ENCODE data around the gene WDFY4. TPM values are rescaled to one million over a fixed set of nuclear protein-coding genes. Genes with fewer than 3 reads are reported as not detected.

The WDFY4 gene
- total RNA-seq, 1 donor from 2014 or later = 0.94 TPM

DNA sequence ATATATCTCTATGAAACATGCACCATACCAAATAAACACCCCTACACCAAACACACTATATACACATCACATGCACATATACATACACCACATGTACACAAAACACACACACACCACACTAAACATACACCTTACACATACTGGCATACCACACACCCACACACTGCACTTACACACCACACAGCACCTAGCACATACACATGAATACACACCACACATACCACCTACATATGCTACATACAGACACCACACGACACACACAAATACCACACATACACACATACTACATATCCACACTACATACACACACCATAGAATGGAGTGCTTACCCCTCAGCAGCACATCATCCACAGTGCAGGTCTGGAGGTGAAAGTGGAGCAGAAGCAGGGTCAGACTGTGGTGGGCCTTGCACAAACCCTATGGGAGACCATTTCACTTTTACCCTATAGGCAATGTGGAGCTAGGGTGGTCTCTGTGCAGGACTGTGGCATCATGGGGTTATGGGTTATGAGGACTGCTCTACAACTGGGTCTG is 64.6 kb downstream of the WDFY4 start:
- DNase-seq = no peak

DNA sequence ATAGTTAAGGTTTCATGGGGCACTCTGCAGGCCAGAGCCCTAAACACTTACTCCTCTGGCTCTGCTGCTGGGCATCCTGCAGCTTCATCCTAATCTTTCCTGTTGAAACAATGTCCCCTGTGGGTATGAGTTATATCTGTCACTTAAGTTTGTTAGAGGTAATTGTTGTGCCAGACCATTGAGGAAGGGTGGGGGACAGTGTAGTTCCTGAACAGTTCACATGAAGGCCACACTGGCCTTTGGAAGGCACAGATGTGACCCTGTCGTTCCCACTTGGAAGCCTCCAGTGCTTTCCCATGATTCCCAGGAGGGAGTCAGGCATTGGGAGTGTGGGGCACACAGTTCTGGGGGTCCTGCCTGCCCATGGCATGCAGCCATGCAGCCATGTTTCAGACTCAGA is 65.3 kb downstream of the WDFY4 start:
- DNase-seq = no peak

DNA sequence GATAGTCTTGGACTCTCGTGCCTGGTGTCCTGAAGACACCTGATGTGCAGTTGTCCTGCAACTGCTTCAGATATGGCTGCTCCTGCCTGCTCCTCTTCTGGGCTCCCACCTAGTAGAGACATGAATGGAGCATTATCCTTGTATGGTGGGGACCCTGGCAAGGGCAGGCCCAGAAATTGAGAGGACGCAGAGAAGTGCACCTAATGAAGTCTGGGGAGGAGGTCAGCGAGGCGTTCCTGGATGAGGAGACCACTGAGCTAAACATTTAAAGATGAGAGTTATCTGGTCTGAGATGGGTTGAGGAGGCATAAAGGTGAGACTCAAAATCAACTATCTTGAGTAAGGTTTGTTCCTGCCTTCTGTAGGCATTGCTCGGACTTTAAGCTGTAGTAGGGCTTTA is 66.3 kb downstream of the WDFY4 start:
- no peak for DNase-seq

DNA sequence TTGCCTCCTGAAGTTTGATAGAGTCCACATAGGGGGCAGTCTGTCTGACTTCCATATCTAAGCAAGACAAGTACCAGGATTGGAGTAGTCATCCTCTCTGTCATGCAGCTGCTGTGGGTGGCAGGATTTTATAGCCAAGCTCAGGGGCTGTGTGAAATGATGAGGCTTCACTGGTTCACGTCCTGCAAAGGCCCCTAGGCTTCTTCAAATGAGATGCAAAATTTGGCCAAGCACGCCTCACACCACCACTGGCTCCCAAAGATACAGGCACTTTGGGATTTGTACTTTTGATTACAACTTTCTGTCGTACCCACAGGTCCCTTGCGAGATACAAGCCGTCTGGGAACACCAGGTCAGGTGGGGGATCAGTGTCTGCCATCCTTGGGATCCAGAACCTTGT is 67.1 kb downstream of the WDFY4 start:
- DNase-seq = no peak

DNA sequence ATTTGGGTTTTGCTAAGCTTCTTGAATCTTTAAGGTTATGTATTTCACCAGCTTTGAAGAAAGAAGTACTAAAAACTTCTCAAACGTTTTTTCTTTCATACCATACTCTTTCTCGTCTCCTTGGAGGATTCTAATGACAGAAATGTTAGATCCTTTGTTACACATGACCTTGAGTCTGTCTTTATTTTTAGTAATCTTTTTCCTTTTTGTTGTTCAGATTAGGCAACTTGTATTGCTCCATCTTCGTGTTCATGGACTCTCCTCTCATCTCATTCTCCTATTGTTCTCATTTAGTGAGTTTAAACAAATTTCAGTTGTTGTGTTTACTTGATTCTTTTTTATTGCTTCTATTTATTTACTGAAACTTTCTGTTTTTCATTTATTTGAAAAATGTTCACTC is 73.7 kb downstream of the WDFY4 start:
- no peak for DNase-seq

DNA sequence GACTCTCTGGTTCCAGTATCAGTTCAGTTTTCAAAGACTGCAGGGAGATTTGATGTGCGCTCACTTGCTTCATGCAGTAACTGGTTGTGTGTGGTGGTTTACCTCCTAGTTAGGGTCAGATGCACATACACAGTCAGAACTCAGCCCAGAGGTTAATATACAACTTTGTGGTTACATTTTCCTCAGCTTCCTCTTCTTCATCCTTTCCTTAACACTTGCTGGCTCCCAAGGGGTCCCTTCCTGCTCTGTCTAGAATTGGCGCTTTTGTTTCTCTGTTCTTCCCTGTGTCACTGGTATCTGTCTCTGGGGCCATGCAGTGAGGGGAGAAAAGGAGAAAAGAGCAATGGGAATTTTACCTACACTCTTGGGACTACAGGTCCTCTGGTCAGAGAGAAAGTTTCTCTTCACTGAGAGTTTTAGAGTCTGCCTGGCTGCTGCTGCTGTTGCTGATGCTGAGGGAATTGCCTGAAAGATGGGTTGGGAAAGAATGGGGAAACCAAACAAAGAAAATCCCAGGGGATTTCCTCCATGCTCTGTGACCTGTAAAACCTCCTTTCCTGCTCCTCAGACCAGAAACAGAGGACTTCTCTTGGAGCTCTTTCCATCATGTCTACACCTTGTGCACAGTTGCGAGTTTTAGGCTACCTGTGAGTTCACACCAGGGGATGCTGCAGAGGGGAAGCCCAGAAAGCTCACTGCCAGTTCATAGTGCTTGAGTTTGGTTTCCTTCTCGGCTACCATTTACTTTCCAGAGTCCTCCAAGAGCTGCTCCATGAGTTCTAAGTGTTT is 74.6 kb downstream of the WDFY4 start:
- DNase-seq = no peak

DNA sequence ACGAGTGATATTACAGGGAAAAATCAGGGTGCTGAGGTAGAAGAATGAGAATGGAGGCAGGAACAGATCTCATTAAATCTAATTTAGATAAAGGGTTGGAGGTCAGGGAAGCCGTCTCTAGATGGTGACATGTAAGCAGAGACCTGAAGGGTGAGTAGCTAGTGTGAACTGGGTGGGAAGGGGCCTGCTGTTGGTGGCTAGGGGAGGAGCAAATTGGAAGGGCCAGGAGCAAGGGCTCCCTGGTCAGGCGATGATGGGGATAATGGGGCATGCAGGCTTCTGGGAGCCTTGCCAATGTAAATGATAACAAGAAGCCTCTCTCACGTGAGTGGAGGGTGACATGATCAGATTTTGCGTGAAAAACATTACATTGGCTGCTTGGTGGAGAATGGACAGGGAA is 76.3 kb downstream of the WDFY4 start:
- no peak for DNase-seq

DNA sequence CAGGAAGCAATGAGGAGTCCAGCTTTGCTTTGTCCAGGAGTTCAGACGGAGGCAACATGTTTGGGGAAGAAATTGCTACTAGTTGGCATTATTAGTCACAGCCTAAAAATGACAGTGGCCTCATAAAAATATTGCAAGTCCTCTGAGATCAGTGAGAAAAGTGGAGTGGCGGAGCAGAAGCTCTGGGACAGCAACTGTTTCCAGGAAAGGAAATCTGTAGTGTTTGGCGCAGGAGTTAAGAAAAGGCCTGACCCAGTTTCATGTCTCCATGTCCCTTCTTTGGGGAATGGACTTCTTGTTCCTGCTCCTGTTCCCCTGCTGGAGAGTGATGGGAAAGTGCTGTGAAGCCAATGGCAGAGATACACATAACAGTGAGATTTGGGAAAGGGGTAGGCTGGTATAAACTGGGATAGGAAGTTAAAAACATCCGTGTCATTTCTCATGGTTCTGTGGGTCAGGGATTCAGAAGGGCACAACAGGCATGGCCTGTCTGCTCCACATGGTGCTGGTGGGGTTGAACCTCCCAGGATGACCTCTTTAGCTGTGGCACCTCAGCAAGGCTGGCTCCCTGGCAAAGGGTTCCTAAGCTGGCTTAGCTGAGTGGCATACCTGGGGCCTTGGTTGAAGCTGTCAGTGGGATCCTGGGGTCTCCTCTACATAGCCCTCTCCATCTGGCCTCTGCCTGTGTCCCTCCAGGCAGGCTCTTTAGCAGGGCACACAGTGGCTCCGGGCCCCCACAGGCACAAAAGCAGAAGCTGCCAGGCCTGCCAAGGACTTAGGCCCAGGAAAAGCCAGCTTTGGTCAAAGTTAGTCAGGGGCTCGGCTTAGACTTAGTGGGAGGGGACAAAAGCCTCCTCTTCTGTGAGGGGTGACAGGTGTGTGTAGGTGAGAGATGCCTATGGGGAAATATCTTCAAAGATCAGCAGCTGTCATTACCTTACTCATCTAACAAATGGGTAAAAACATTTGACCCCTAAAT is 77.7 kb downstream of the WDFY4 start:
- DNase-seq = no peak

DNA sequence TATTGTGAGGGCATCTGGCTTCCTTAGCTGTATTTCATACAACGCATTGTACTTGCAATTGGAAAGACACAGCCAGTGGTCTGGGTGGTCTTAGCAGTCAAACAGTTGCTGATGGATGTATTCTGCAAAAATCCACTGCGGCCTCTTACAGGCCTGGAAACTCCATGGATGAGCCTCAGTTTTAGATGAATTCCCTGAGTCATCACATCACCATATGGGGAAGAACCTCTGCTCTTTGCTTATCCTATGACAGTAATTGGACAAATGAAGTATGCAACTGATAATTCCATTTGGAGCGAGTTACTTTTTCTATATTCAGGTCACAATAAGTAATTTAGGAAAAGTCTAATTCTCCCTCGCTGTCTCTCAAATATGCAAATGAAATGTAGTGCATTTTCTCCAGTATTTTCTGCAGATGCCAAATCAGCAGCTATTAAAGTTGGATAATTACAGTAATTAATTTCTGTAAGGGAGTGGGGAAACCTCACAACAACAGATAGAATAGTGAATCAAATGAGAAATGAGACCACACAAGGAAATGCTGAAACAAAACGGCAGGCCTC is 78.8 kb downstream of the WDFY4 start:
- DNase-seq = no peak

DNA sequence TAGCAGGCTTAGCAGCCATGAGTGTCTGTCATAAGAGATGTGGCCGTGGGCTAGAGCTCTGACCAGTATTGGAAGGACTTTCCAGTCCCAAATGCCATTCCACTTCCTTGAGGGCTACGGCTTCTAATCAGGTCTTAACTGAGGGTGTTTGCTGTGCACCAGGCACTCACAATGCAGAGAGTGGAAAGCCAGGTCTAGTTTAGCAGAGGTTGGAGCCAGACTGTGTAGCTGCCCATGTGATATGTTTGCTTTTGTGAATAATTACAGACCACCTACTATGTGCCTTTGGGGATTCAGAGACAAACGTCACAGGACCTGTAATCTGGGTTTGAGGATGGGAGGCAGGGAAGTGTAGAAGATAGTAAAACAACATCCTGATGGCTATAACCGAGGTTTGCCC is 79.8 kb downstream of the WDFY4 start:
- no peak for DNase-seq

DNA sequence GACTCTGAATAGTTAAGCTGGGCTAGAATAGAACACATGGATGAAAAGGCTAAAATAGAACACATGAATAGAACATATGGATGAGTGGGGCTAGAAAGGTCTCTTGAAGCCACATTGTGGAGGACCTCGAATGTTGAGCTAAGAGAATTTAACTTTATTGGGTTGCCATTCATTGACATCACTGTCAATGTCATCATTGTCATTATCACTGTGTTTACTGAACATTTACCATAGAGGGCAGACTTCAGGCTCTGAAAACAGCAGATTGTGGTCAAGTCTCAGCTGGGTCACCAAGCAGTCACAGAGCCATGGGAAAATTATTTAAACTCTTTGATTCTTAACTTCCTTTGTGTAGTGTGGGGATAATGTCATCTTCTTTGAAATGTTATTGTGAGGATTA is 80.4 kb downstream of the WDFY4 start:
- no peak for DNase-seq

DNA sequence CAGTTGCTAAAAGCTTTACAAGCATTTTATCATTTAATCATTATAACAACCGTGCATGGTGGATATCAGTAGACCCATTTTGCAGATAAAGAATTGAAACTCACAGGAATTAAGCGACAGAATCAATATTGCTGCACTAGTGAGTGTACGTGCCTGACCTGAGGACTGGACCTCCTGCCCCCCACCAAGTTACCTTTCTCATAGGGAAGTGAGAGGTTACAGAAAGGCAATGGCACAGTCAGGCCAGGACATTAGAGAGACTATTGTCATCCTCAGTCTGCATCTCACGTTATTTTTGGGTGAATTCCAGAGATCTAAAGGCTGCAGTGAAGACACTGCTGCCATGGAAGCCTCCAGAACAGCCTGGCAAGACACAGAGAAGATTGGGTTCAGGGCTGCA is 80.9 kb downstream of the WDFY4 start:
- DNase-seq = no peak

DNA sequence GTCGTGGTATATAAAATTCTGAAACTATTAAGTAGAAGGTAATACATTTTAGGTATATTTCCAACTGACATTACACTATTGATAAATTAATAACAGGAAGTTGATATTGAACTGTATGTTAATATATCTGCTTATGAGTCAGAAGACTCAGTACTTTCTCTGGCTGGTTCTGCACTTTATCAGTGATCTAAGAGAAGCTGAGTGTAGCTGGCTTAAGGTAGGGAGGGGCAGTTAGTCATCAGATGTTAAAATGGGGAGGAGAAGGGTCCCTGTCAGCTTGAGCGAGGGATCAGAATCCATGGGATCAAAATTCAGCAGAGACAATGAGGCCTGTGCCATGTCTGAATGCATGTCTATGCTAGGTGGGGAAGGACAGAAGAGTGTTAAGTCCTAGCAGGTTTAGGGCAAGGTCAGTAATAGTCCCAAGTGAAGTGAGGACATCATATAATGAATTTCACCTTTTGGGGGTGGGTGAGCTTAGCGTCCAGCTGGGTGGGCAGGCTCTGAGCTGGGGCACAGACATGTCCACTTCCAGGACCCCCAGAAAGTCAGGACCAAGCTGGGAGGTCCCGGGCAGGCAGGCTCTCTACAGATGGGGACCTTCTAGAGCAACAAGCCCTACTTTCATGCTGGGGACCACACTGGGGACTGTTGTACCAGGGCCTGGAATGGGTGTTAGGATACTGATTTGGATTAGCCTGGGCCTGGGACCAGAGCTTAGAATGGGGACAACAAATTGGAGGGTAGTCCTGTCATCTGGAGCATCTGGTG is 82.9 kb downstream of the WDFY4 start:
- no peak for DNase-seq

DNA sequence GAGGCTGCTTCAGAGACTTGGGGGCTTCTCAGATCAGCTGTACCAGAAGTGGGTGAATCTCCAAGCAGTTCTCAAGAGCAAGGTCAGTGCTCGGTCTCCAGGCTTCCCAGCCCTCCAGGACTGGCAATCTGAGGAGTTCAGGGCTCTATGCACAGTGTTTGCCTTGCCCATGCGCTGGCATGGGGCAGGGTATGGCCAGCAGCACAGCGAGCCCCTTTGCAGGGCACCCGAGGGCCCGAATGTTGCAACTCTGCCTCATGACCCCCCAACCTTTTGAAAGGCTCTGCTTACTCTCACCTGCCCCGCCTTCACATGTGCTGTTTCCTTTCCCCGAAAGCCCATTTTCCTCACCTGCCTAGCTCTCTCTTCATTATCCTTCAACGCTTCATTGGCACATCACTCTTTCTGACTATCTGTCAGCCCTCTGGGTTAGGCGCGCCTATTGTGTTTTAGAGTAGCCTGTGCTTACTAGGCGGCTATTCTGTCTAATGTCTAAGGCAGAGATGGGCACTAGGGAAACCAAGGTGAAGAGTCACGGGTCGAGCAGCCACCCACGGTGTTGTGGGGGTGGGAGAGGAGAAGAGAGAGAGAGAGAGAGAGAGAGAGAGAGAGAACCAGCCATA is 83.6 kb downstream of the WDFY4 start:
- DNase-seq = no peak

DNA sequence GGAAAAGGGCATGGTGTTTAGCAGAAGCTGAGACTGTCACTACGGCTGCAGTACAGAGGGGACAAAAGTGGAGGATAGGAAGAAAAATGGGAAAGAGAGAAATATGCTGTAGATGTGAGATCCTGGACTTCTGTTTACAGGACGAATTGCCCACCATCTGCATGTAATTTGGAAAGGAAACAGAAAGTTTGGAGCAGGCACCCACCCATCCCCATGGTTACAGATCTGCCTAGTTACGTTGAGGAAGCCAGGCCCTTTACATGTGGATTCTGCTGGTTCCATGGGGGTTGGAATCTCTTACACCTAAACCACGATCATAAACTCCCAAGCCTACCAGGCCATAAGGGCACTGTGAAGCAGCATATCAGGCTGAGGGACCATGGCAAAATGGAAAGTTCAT is 84.3 kb downstream of the WDFY4 start:
- no peak for DNase-seq

DNA sequence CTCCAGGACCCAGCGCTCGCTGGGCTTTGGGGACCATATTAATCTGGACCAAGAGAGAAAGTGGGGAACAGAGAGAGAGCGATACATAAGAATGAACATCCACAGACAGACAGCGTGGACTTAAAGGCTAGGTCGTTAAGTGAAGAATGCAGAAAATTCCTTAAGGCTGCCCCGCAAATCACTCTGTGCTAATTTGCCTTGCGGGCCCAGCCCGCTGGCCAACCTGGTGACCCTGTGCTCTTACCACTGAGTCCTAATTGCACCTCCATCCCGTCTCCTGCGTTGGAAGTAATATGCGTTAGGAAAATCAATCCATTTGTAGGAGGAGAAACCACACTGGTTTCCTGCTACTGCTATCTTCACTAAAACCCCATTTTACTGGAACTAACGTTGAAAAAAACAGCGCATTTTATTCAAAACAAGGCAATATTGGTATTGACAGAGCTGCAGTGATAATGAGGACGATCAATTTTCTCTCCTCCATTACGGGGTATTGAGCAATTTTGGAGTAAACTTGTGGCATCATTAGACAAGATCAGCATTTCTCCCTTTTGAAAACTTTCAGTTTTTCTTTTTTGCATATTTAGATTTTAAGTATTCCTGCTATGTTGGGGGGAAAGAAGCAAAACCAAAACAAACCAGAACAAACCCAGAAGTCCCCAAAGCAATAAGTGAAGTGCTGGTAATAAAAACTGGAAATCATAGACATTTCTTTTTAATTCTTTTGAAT is 85.2 kb downstream of the WDFY4 start:
- no peak for DNase-seq

DNA sequence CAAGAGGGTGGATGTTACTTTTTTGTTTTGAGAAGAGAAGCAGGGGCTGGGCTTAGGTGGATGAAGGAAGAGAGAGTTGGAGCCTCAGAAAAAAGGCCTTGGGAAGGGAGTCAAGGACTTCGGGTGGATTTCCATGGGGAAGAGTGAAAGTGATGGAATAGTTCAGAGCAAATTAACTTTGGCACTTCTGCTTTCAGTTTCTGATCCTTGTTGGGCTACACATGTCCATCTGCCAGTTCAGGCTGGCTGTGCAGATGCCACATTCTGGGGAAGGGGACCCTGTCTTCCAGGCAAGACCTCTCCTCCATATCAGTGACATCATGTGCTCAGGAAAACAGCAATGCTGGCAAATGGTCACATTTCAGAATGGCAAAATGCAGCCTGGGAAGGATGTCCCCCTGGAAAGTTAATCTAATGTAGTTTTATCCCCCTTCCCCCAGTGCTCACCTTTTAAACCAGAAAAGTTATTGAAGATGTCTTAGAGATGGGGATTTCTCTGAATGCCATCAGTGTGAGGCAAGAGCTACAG is 86.0 kb downstream of the WDFY4 start:
- no peak for DNase-seq

DNA sequence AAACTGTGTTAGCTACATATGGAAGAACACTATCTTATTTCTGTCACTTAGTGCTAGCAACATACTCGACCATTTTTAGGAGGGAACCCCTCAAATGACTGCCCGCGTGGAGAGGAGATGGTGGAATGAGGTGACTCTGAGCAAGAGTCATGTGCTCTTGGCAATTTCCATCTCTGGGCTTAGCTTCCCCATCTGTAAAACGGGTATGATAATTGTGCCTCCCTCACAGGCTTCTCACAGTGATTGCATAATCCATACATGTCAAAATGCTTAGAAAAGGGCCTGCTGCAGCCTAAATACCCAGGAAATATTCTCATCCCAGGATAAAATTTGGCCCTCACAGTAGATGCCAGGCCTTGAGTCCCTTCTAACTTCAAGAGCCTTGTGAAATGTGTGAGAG is 86.6 kb downstream of the WDFY4 start:
- no peak for DNase-seq

DNA sequence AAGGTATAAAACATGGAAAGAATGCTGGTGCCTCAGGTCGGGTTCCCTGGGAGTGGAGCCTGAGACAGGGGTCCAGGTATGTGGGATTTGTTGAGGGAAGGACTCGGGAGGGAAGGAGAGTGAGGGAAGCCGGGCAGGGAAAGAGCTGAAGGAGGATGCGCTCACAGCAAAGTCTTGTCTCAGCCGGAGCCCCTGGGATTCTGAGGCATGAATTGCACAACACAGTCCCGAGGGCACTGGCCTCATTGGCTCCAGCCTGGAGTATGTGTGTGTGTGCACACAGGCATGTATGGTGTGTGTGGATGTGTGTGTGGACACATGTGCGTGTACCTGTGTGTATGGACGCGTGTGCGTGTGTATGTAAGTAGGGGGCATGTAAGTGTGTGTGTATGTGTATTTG is 87.4 kb downstream of the WDFY4 start:
- no peak for DNase-seq

DNA sequence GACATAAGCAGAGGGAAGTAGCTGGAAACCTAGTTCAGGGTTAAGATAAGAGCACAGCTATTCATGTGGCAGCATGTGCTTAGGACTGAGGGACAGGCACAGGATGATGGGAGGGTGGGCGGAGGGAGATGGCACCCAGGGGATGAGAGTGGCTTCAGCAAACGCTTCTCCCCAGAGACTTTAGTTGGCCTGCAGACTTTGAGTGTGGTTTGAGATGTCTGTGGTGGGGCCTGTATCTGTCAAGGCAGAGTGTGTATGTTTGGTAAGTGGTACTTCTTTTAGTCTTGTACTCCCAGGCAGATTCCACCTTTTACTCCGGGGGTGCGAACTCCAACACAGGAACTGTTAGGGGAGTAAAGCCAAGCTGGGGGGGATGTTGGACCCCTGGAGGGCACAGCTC is 88.9 kb downstream of the WDFY4 start:
- no peak for DNase-seq

Measured in occipital lobe (tissue), 2 donors.